GM21381 (cell line): Measurements from ENCODE around the gene MARCHF3.
"Not testable (repeated sequence)": the region's sequence is repeated elsewhere in the genome, so short reads cannot be mapped to it uniquely, and the experiment has no call there.

ENCODE experiments used
- ATAC-seq: cut with Tn5 transposase; IDR thresholded peaks from one replicate; pipeline ENCODE4 v1.9.1; 2021; ENCODE audit warnings: mild to moderate bottlenecking, moderate library complexity; ENCODE audit not compliant: unreplicated experiment

MARCHF3 gene

DNA sequence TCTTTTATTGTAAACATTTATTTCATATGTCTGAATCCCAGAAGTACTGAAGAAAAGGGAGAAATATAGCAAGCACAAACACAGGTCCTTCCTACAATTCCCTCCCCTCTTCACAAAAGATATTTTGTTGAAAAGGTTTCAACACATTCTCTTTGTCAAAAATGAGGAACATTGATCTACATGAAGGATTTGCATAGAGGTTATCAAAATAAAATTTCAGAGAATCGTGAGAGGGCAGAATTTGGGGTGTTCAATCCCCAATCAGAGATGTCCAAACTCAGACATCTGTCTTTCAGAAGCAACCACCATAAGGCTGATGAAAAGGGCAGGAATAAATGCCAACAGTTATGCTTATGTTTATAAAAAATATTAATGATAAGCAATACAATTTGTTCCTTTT, 69.2 kb downstream of the MARCHF3 start:
- no peak for ATAC-seq

DNA sequence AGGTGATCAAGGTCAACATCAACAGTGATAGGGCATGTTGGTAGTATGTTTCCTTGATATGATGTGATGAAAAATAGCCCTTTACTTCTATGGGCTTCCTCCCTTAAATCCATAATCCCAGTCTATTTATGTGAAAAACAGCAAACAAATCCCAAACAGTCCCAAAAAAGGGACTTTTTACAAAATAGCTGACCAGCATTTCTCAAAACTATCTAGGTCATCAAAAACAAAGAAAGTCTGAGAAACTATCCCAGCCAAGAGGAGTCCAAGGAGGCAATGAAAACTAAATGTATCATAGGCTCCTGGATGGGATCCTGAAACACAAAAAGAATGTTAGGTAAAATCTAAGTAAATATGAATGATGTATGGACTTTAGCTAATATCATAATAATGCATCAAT, 71.2 kb downstream of the MARCHF3 start:
- no peak for ATAC-seq

DNA sequence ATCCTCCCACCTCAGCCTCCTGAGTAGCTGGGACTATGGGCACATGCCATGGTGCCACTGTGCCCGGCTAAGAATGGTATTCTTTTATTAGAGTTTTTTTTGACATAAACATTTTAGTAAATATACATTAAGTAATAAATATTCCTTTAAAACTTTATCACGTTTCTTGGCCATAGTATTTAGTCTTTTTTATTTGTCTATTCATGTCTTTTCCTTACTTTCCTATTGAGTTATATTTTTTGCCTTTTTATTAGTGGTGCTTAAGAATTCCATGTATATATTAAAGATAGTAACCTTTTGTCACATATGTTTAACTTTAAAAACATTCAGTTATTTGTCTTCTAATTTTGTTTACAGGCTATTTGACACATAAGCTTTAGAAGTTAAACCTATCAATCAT, 73.4 kb downstream of the MARCHF3 start:
- ATAC-seq: no peak

DNA sequence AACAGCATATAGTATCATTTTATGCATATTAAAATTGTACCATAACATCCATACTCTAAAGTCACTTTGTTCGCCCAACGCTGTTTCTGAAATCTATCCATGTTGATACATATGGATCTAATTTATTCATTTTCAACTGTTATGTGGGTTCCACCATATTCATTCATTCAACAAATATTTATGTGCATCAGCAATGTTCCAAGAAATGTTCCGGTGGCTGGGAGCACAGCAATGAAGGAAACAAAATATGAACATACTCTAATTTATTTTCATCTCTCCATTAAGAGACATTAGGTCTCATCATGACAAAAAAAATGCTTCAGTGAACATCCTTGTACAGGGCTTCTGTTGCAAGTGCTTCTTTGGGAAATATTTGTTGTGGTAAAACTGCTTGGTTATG, 75.4 kb downstream of the MARCHF3 start:
- ATAC-seq: no peak

DNA sequence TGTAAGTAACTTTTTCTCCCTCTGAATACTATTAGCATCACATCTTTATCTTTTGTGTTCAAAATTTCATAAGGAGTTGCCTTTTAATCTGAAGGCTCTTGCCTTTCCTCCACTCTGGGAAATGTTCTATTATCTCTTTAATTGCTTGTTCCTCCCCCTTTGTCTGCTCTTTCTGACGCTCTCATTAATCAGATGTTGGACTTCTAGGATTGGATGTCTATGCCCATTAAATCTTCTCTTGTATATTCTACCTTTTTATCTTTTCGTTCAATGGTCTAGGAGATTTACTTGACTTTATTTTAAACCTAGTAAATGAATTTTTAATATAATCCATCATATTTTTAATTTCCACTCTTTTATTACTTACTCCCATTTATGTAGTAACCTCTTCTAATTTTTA, 76.7 kb downstream of the MARCHF3 start:
- ATAC-seq: no peak

DNA sequence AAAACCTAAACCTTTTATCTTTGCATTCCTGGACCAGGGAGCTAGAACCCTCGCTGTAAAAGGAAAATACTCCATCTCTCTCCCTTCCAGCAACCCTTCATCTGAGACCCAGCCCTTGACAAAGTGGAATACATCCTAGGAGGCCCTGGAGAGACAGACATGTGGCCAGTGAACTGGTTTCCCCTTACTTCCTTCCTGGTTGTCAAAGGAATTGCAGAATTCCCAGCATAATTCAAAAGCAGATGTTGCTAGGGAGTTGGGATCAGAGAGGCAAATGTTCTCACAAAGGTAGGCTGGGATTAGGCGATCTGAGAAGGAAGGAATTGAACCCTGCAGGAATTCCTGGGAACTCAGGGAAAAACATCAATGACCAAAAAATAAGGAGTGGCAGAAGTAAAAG, 80.9 kb downstream of the MARCHF3 start:
- no peak for ATAC-seq

DNA sequence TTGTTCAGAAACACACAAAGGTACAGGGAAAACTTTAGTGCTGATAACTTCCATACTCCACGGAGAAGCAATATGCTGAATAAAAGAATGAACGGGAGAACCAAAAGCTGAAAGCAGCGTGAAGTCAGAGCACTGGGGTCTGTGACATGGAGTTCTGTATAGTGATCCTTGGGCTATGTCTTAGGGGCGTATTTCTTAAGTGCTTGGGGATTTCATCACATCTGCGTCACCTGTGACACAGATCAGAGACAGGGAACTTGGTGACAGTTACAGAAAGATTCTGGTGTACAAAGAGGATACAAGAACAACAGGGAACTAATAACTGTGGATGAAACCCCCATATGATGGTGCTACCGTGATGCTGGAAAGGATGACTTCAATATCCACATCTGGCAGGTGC, 81.9 kb downstream of the MARCHF3 start:
- ATAC-seq: no peak

DNA sequence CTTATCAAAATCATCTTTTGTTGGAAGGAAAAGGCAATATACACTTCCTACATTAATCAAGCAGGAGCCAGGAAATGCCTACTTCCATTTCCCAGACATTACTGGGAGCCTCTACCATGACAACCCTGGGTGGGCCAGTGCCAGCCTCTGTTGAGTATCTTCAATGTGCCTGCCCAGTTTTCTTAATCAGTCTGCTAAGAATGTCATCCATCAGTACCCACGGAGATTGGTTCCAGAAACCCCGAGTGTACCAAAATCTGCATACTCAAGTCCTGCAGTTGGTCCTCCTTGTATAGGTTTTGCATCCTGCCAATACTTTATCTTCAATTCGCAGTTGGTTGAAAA, 82.4 kb downstream of the MARCHF3 start:
- no peak for ATAC-seq

DNA sequence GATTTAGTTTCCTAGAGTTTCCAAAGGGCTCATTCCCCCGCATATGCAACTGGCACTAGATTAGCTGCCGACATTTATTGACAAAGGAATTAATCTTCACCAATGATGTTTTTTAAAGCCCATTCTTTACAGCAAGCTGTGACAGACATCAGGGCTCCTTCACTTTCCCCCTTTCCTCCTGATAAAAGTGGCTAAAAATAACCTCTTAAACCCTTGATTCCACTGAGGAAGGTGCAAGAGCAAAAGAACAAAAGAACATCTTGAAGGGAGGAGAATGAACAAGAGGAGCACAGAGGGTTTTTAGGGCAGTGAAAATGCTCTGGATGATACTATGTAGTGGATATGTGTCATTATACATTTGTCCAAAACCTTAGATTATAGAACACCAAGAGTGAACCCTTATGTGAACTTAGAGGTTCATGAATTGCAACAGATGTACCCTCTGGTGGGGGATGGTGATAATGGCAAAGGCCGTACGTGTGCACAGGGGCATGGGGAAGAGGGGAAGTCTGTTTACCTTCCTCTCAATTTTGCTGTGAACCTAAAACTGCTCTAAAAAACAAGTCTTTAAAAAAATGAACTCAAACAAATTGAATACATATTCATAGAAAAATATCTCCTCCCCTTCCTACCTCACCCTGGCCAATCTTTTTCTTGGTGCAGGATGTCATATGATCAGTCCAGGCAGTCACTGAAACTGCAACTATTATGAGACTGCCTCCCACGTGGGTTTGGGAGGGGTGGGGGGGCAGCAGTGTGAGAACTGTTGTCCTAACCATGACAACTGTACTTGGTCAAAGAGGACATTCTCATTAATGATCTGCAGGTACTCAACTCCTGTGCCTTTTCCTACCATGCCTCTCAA, 83.0 kb downstream of the MARCHF3 start:
- peak; percentile 90 for ATAC-seq

DNA sequence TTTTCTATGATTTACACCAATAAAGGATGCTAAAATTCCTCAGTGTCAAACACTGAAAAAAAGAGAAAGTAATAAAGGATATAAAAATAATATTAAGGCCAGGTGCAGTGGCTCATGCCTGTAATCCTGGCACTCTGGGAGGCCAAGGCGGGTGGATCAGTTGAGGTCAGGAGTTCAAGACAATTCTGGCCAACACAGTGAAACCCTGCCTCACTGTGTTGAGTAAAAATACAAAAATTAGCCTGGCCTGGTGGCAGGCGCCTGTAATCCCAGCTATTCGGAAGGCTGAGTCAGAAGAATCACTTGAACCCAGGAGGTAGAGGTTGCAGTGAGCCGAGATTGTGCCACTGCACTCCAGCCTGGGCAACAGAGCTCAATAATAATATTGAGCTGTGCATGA, 87.5 kb downstream of the MARCHF3 start:
- ATAC-seq: not testable (repeated sequence)

DNA sequence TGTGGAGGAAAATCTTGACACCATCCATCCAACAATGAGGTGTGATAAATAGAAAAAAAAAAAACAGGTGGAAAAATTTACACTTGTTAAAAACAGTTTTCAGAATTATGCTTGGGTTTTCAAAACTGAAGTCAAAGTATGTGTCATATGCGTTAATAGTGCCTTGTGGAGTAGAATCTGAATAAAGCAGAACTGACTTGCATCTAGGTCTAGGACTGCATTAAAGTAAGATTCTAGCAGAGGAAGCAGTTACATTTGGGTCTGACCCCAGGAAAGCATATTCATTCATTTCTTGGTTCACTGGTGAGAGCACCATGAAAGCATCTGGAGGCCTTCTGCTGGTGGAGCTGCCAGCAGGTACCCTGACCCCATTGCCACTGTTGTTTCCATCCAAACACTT, 89.0 kb downstream of the MARCHF3 start:
- no peak for ATAC-seq

DNA sequence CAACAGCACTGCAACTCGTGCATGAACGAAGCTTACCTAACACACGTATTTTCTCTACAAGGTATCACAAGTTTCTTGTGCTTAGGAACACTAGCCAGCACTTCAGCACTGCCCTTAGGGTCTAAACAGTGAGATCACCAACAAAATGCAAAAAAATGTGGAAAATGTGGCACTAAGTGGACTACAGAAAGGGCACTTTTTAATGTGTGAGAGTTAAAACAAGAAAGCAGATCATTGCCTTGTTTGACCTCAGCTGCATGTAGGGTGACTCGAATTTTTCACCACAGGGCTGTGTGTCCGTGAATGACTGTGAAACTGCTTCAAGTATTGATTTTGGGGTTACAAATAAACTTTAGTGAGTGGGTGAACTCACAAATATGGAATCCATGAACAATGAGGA, 90.5 kb downstream of the MARCHF3 start:
- no peak for ATAC-seq

DNA sequence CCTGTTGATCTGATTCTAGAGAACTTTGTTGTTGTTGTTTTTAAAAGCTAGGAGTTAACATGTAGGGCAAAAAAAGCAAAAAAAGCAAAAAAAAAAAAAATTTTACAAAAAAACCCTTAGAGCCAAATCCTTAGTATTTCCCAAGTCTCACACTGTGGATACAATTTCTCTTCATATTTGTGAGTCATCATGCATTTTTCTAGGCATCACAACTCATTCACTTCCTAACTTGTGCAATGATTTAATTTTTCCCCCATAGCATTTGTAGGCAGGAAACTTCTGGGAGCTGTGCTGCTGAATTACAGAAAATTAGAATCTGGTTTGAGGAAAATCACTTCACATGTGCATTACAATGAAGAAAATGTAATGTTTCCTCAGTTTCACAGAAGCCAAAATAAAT, 91.9 kb downstream of the MARCHF3 start:
- no peak for ATAC-seq

DNA sequence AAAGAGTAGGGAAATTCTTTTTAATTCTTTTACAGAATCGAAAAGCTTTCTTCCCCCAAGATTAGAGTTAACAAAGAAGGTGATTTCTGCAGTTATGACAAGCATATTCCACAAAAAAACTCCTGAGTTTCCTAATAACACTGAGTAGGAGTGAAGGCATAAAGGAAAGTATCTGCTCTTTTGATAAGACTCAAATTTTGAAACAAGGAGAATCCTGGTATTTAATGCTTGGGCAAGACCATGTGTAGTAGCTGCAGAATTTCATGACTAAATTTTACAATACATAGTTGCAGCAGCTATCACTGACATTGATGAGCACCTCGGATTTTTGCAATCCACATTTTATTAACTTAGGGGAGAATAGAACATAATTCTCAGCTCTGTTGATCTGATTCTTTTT, 92.6 kb downstream of the MARCHF3 start:
- no peak for ATAC-seq

DNA sequence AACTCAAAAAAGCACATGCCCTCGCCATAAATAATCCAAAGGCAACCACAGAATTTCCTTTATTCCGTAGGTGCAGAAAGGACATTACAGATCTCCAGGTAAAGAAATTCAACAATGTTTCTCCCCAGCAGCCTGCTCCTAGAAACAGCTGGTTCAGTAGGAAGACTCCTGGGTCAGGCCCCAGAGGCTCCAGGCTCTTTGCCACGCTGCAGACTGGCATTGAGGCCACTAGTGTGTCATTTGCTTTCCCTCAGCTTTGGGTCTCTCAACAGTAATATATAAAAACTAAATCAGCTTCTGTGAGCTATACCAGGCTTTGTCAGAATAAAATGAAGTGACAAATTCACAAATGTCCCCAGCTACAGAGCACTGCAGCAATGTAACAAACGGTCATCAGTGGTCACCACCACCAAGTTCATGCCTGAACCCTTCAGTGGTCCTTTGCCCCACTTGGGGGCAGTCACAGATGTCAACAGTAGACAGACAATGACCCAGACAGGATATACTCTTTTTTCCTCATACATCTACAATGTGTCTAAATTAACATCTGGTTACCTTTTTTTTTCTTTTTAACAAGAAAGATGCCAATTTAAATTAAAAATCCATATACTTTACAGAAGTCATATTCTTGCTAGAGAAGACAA, 93.5 kb downstream of the MARCHF3 start:
- ATAC-seq: no peak

DNA sequence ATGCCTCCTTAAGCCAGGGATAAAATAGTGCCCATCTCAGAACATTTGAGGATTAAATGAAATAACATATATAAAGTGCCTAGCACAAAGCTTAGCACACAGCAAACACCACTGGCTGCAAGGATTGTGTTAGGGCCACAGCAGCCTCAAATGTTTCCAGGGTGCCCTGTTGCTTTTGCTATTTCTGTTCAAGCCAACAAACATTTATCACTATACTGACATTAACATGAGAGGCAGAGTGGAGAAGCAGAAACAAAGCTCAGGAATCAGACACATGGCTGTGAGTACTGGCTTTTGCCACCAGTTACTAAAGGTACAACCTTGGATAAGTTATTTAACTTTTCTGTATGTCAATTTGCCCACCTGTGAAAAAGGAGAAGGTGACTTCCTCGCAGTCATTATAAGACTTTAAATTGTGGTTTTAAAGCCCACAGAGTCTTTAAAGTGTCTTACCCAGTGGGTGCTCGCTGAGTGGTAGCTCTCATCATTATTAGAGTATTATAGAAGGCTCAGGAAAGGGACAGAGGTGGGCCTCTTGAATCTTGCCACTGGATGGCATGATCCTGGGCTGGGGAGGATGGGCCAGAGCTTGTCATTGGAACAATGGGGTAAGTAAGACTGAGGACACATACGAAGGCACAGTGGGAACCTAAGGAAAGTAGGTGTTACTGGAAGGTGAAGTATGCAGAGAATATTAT, 98.2 kb downstream of the MARCHF3 start:
- ATAC-seq: no peak

DNA sequence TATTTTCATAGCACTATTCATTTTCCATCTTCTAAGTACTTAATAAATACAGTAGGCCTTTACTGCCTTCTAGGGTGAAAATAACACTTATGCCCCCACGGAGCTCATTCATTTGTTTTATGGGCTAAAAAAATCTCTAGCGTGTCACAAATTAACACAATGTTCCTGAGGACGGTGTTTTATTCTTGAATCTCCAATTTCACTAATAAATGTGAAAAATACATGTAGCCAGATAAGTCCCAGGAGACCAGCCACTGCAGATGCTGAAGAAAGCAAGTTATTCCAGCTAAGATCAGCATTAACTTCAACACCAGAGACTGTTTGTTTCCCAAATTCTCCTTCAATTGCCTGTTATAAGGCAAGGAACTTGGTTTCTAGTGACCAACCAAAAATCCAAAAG, 102.3 kb downstream of the MARCHF3 start:
- no peak for ATAC-seq

DNA sequence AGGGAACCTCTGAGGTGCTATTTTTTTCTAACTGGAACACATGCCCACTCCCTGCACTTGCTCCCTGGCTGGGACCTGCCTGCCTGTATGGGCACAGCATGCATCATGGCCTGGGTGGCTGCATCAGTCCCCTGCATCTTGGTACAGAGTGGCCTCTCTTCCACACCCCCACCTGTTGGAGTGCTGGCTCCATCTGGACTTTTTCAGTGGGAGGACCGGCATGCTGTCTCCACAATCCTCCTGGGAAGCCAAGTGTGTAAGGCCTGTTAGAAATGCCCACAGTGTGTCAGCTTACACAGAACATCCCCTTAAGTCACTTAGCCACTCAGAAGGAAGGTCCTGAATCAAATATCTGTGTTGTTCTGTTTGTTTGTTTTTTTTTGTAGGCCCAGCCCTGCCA, 102.9 kb downstream of the MARCHF3 start:
- no peak for ATAC-seq

DNA sequence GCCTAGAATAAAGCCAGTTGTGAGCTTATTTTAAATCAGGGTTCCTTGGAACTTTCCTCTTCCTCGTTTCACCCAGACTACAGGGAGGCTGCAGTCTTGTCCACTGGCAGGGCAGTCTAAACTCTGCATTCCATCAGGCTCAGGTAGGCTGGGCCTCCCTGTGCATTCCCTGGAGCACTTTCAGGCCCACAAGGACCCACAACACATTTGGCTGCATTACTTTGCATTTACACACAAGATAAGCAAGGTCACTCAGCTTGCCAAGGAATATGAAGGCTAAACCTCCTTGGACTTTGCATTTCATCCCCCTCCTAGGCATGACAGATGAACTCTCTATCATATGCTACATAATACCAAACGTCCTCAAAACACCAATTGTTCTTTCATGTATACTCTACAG, 104.2 kb downstream of the MARCHF3 start:
- no peak for ATAC-seq

DNA sequence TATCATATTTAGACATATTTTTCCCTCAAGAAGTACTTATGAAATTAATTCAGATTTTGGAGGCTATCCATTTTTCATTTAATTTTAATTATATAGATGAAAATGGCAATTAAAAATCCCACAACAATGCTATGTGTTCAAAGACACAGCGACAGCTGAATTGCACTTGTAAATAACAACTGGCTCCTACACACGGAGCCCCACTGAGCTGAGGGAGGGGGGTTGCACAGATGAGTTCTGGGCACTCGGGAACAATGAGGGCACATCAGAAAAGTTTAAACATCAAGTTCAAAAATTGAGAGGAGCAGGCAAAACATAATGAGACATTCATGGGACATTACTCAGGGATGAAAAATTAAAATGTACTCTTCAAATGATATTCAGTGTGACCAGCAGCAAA, 104.9 kb downstream of the MARCHF3 start:
- no peak for ATAC-seq

DNA sequence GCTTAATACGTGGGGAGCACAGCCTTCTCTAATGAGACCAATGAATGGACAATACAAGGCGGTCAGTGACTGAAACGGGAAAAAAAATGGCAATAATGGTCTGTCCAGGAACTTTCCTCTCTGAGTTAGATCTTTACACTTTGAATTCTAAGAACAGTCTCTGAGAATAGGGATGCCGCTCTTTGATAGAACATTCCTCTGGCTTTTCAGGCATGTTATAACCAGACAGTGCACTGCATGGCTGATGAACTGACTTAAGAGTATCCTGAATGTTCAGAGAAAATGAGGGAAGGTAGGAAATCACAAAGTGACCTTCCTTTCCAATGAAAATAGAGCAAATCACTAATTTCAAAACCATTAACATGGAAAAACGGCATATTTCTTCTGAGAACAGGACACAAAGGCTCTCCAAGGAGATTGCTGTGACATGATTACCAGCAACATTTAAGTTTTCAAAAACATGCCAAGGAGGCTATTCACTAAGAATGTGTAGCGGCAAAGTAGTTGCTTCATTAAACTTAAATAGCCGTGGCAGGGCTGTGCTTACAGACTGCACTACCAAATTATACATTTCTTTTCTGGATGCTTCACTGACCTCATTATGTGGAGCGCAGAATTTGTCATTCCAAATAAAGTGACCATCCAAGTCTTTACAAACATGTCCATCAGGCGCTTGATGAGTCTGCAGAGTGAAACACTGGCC, 105.9 kb downstream of the MARCHF3 start:
- no peak for ATAC-seq
